CD14-positive monocyte (primary cell): ENCODE measurements around the gene ZNF771. TPM values are rescaled to one million over a fixed set of nuclear protein-coding genes. Genes with fewer than 3 reads are reported as not detected.

Experiments
- DNase-seq, 3 donors: peaks; one replicate each; pipeline ENCODE4 v3.0.0-alpha.2; 2011 to 2022
- H2AFZ ChIP-seq: 2 replicates; pipeline ENCODE4 v1.6.0; 2012; ENCODE audit warnings: mild to moderate bottlenecking, low read depth, low read length, inconsistent platforms; ENCODE audit not compliant: insufficient read depth, poor library complexity, severe bottlenecking
- H3K27ac ChIP-seq, 2 donors: 1 replicate in 1 of 2; 2 replicates in 1 of 2; pipeline ENCODE4 v1.5.1; 2012 to 2013; ENCODE audit warnings: low read length in 2 of 2, control low read depth in 1 of 2, inconsistent platforms in 1 of 2, low read depth in 1 of 2, mild to moderate bottlenecking in 1 of 2
- H3K27me3 ChIP-seq, 2 donors: one replicate each; pipeline versions ENCODE4 v1.6.0 to v1.6.1; 2011 to 2013; ENCODE audit warnings: low read length in 2 of 2; ENCODE audit not compliant: control insufficient read depth in 2 of 2, insufficient read depth in 2 of 2
- H3K36me3 ChIP-seq, 2 donors: replicated peaks in 1 of 2; 1 replicate in 1 of 2; 2 replicates in 1 of 2; pipeline versions ENCODE4 v1.5.1 to v1.6.1; 2012 to 2013; ENCODE audit warnings: low read length in 2 of 2, control low read depth in 1 of 2, inconsistent platforms in 1 of 2, mild to moderate bottlenecking in 1 of 2; ENCODE audit not compliant: insufficient read depth in 2 of 2, control insufficient read depth in 1 of 2
- H3K4me1 ChIP-seq, 2 donors: 1 replicate in 1 of 2; 2 replicates in 1 of 2; pipeline versions ENCODE4 v1.5.1 to v1.6.1; 2012 to 2013; ENCODE audit warnings: low read length in 2 of 2, control low read depth in 1 of 2, inconsistent platforms in 1 of 2, mild to moderate bottlenecking in 1 of 2, moderate library complexity in 1 of 2; ENCODE audit not compliant: insufficient read depth in 2 of 2, control insufficient read depth in 1 of 2
- H3K4me2 ChIP-seq: replicated peaks from 2 replicates; pipeline ENCODE3; 2012; ENCODE audit warnings: low read length, moderate library complexity, mild to moderate bottlenecking; ENCODE audit not compliant: poor library complexity, severe bottlenecking; ENCODE audit errors: extremely low read depth
- H3K4me3 ChIP-seq, 3 experiments: fragments of 200-600 bp in 1 of 3; sonication (generic) in 1 of 3; replicated peaks in 1 of 3; 1 replicate in 2 of 3; 2 replicates in 1 of 3; pipeline ENCODE4 v1.5.1; 2011 to 2013; ENCODE audit warnings: low read length in 3 of 3, mild to moderate bottlenecking in 3 of 3, control low read depth in 2 of 3, low read depth in 2 of 3, inconsistent platforms in 1 of 3, moderate library complexity in 1 of 3
- H3K79me2 ChIP-seq: 2 replicates; pipeline ENCODE4 v1.6.0; 2012; ENCODE audit warnings: mild to moderate bottlenecking, control low read depth, inconsistent platforms, low read length, moderate library complexity; ENCODE audit not compliant: insufficient read depth
- H3K9ac ChIP-seq: 2 replicates; pipeline ENCODE4 v1.6.0; 2017; ENCODE audit warnings: low read length, mild to moderate bottlenecking; ENCODE audit not compliant: insufficient read depth, poor library complexity, severe bottlenecking
- H3K9me3 ChIP-seq, 2 donors: replicated peaks in 1 of 2; 1 replicate in 1 of 2; 2 replicates in 1 of 2; pipeline versions ENCODE4 v1.5.1 to v1.6.1; 2012 to 2013; ENCODE audit warnings: low read length in 2 of 2, control low read depth in 1 of 2; ENCODE audit not compliant: control insufficient read depth in 1 of 2, insufficient read depth in 1 of 2
- H4K20me1 ChIP-seq: 2 replicates; pipeline ENCODE4 v1.6.0; 2012; ENCODE audit warnings: mild to moderate bottlenecking, low read length, control low read depth, moderate library complexity; ENCODE audit not compliant: insufficient read depth
- H3K27ac Mint-ChIP-seq, 7 donors: one replicate each; pipeline ENCODE4 v1.8.0; 2020; ENCODE audit warnings: mild to moderate bottlenecking in 7 of 7, mixed read lengths in 7 of 7, moderate library complexity in 6 of 7, inconsistent platforms in 2 of 7
- H3K27me3 Mint-ChIP-seq, 3 donors: one replicate each; pipeline ENCODE4 v1.8.0; 2021 to 2022; ENCODE audit warnings: low read depth in 3 of 3, mild to moderate bottlenecking in 3 of 3, mixed read lengths in 3 of 3, moderate library complexity in 3 of 3, inconsistent platforms in 1 of 3
- H3K36me3 Mint-ChIP-seq, 2 donors: one replicate each; pipeline ENCODE4 v1.8.0; 2020; ENCODE audit warnings: mixed read lengths in 2 of 2, inconsistent platforms in 1 of 2, mild to moderate bottlenecking in 1 of 2
- H3K4me1 Mint-ChIP-seq: one replicate; pipeline ENCODE4 v1.8.0; 2020; ENCODE audit warnings: mild to moderate bottlenecking, mixed read lengths
- H3K4me3 Mint-ChIP-seq, 2 donors: one replicate each; pipeline ENCODE4 v1.8.0; 2020; ENCODE audit warnings: mild to moderate bottlenecking in 2 of 2, mixed read lengths in 2 of 2, moderate library complexity in 1 of 2
- H3K9me3 Mint-ChIP-seq, 7 donors: one replicate each; pipeline ENCODE4 v1.8.0; 2020 to 2022; ENCODE audit warnings: mixed read lengths in 7 of 7, mild to moderate bottlenecking in 6 of 7, moderate library complexity in 6 of 7, inconsistent platforms in 2 of 7
- WGBS: methylation state at CpG from one replicate; pipeline ENCODE4 v1.1.5; 2013; ENCODE audit warnings: missing lambda C conversion rate; ENCODE audit not compliant: insufficient coverage; 5-methylcytosine and 5-hydroxymethylcytosine counted together
- intact Hi-C, 2 donors: fragments of 100-400 bp; cut with micrococcal nuclease; formaldehyde crosslinking; loops; one replicate each; pipeline versions ENCODE4 v1.15.0 to v1.15.1; 2023
- polyA plus RNA-seq, 3 donors: library from polyadenylated mRNA; depleted of rRNA in 1 of 3; unstranded in 2 of 3; stranded (reverse) in 1 of 3; fragments of 300-500 nt in 2 of 3; fragments of >200 nt in 1 of 3; fragmentation: Illumina TruSeq in 2 of 3; gene quantifications; 1 replicate in 2 of 3; 2 replicates in 1 of 3; pipeline ENCODE4 v1.2.3, GENCODE V29; 2012 to 2021
- TF ChIP-seq, protein P1 (sequence below): fragments of 200-600 bp; IDR thresholded peaks from one replicate; pipeline ENCODE4 v1.8.0; 2022; ENCODE audit warnings: antibody characterized with exemption, mild to moderate bottlenecking

Gene ZNF771
- polyA plus RNA-seq, 3 donors = 0.39 to 0.68 (median 0.51) TPM

DNA sequence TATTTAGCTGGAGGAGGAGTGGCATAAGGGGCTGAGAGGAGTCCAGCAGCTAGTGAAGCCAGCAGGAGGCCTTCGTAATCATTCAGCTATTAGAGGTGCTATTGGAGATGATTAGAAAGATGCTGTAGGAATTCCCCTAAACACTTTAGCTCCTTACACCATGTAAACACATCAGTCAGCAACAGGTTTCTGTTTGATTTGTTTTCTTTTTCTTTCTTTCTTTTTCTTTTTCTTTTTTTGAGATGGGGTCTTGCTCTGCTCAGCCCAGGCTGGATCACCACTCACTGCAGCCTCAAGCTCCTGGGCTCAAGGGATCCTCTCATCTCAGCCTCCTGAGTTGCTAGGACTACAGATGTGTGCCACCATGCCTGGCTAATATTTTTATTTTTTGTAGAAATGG is 48.9 kb downstream of the ZNF771 start:
- peaks cover 37% of the 10 kb centered on the region for H3K4me1 Mint-ChIP-seq
- no peaks in the 10 kb centered on the region for H3K9me3 ChIP-seq
- intact Hi-C loops = no loop called here

DNA sequence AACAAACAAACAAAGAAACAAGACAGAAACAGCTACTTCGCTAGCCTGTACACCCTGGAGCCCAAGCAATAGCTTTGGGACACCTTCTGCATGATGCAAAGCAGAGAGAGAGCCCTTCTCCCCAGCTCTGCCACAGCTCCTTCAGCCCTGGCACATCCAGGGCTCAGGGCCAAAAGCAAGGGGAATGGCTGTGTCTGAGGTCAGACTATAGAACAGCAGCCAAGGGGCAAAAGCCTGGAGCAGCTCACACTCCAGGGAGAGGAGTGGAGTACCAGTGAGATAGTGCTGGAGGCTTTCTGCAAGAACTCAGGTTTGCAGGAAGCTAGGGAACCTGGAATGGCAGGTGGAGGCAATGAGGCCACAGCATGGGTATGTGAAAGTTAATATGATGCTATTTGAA is 49.9 kb downstream of the ZNF771 start:
- Histone ChIP-seq H3K9me3 (no peaks in the 10 kb centered on the region), H3K4me3 (no peak overlapping the region), H3K9ac (no peak overlapping the region), H3K79me2 (no peaks in the 10 kb centered on the region), H3K36me3 (no peaks in the 10 kb centered on the region), H3K27ac (no peak overlapping the region), H3K27me3 (no peaks in the 10 kb centered on the region), H4K20me1 (no peaks in the 10 kb centered on the region), H3K4me1 (peaks cover 41 to 46% of the 10 kb centered on the region in 2 donors), H3K4me2 (no peak overlapping the region), H2AFZ (no peak overlapping the region)
- Mint-ChIP-seq H3K9me3 (no peaks in the 10 kb centered on the region), H3K27ac (peak overlapping the region in 1 of 7 donors; percentile 24), H3K27me3 (peaks cover 0 to 3% (median 2%) of the 10 kb centered on the region in 3 donors), H3K4me1 (peaks cover 45% of the 10 kb centered on the region), H3K36me3 (no peaks in the 10 kb centered on the region), H3K4me3 (no peak overlapping the region)
- 100% methylated on average over 1 of the region's 1 CpG for WGBS
- intact Hi-C loops = no loop called here
- TF ChIP-seq, protein P1, sequence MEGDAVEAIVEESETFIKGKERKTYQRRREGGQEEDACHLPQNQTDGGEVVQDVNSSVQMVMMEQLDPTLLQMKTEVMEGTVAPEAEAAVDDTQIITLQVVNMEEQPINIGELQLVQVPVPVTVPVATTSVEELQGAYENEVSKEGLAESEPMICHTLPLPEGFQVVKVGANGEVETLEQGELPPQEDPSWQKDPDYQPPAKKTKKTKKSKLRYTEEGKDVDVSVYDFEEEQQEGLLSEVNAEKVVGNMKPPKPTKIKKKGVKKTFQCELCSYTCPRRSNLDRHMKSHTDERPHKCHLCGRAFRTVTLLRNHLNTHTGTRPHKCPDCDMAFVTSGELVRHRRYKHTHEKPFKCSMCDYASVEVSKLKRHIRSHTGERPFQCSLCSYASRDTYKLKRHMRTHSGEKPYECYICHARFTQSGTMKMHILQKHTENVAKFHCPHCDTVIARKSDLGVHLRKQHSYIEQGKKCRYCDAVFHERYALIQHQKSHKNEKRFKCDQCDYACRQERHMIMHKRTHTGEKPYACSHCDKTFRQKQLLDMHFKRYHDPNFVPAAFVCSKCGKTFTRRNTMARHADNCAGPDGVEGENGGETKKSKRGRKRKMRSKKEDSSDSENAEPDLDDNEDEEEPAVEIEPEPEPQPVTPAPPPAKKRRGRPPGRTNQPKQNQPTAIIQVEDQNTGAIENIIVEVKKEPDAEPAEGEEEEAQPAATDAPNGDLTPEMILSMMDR = no peak
- DNase-seq = no peak

More for the DNA sequence above, 48.9 kb downstream of the ZNF771 start:
- no peak overlapping the region for H3K4me3 Mint-ChIP-seq
- no CpG with 5 or more reads among the region's 1 CpG for WGBS
- H3K9me3 Mint-ChIP-seq = no peaks in the 10 kb centered on the region
- no peaks in the 10 kb centered on the region for H3K36me3 Mint-ChIP-seq
- no peak overlapping the region for H3K4me2 ChIP-seq
- H3K36me3 ChIP-seq = no peaks in the 10 kb centered on the region
- no peaks in the 10 kb centered on the region for H3K27me3 ChIP-seq
- H3K79me2 ChIP-seq = no peaks in the 10 kb centered on the region
- no peak overlapping the region for H3K9ac ChIP-seq
- TF ChIP-seq, protein P1 = no peak
- H3K27ac ChIP-seq = no peak overlapping the region
- H2AFZ ChIP-seq = no peak overlapping the region
- H3K4me3 ChIP-seq = no peak overlapping the region
- no peaks in the 10 kb centered on the region for H4K20me1 ChIP-seq
- DNase-seq = no peak
- H3K27me3 Mint-ChIP-seq = peaks cover 0 to 3% (median 2%) of the 10 kb centered on the region in 3 donors
- H3K27ac Mint-ChIP-seq = peak overlapping the region in 3 of 7 donors; percentile 16 to 52 (median 21)
- peaks cover 31 to 38% of the 10 kb centered on the region in 2 donors for H3K4me1 ChIP-seq
